HepG2 (cell line): ENCODE data around the gene SPTSSB.

Experiments used
- ASH2L ChIP-seq: fragments of 300-600, 200-600 bp; sonication (generic); IDR thresholded peaks from 2 replicates; pipeline ENCODE4 v1.7.0; 2017; ENCODE audit warnings: low read depth, mild to moderate bottlenecking, moderate library complexity, mixed read lengths, low read length; ENCODE audit not compliant: insufficient read length
- CEBPB ChIP-seq: IDR thresholded peaks from 2 replicates; pipeline ENCODE4 v1.6.1; 2011; ENCODE audit warnings: low read depth, low read length, improper control_type of control experiment, borderline replicate concordance
- KAT8 ChIP-seq: IDR thresholded peaks from 2 replicates; pipeline ENCODE4 v1.6.1; 2016; ENCODE audit warnings: missing genetic modification reagents, missing compliant biosample characterization
- MXI1 ChIP-seq: IDR thresholded peaks from 3 replicates; pipeline ENCODE4 v1.6.1; 2012; ENCODE audit warnings: low read depth, low read length, inconsistent platforms, borderline replicate concordance
- NFE2L2 ChIP-seq: fragments of 150-350 bp; IDR thresholded peaks from 2 replicates; pipeline ENCODE4 v1.6.1; 2014; ENCODE audit warnings: low read length
- NFYB ChIP-seq: sonication (generic); formaldehyde crosslinking; IDR thresholded peaks from 2 replicates; pipeline ENCODE4 v1.4.0; 2020; ENCODE audit warnings: missing genetic modification reagents
- PCBP1 ChIP-seq: fragments of 200-400 bp; formaldehyde crosslinking; IDR thresholded peaks from 2 replicates; pipeline ENCODE4 v1.6.1; 2017; ENCODE audit warnings: mild to moderate bottlenecking, low read depth, low read length, borderline replicate concordance
- RAD21 ChIP-seq: fragments of 450-650 bp; formaldehyde crosslinking; IDR thresholded peaks from 2 replicates; pipeline ENCODE4 v1.5.0; 2020; ENCODE audit warnings: mild to moderate bottlenecking
- ZKSCAN8 ChIP-seq: IDR thresholded peaks from 2 replicates; pipeline ENCODE4 v1.6.1; 2016; ENCODE audit warnings: borderline replicate concordance, missing genetic modification reagents, missing compliant biosample characterization
- ZNF143 ChIP-seq: sonication (generic); formaldehyde crosslinking; IDR thresholded peaks from 2 replicates; pipeline ENCODE4 v1.4.0; 2020; ENCODE audit warnings: missing genetic modification reagents
- TF ChIP-seq, protein P1 (sequence below): sonication (generic); formaldehyde crosslinking; IDR thresholded peaks from 2 replicates; pipeline ENCODE4 v1.4.0; 2020; ENCODE audit warnings: low read depth, mild to moderate bottlenecking, missing genetic modification reagents
- TF ChIP-seq, protein P2 (sequence below): sonication (generic); formaldehyde crosslinking; IDR thresholded peaks from 2 replicates; pipeline ENCODE4 v1.4.0; 2020; ENCODE audit warnings: missing genetic modification reagents, mild to moderate bottlenecking, borderline replicate concordance
- TF ChIP-seq, protein P3 (sequence below): sonication (generic); formaldehyde crosslinking; IDR thresholded peaks from 2 replicates; pipeline ENCODE4; 2020; ENCODE audit warnings: missing genetic modification reagents, mild to moderate bottlenecking, borderline replicate concordance

DNA sequence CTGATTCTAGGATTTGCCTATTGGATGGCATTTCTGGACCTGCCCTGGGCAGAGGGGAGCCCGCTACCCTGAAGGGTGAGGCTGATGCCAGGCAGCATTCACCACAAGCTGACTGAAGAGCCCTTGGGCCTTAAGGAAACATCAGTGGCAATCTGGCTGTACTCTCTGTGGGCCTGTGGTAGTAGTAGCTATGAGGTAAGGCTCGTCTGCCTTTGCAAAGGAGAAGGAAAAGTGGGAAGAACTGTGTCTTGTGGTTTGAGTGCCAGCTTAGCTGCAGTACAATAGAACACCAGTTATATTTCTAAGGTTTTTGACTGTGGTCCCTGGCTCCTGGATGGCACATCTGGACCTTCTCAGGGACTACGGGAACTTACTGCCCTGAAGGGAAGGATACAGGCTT lies 51.5 kb downstream of the SPTSSB start:
- no peak for TF ChIP-seq PCBP1
- TF ChIP-seq, protein P1, sequence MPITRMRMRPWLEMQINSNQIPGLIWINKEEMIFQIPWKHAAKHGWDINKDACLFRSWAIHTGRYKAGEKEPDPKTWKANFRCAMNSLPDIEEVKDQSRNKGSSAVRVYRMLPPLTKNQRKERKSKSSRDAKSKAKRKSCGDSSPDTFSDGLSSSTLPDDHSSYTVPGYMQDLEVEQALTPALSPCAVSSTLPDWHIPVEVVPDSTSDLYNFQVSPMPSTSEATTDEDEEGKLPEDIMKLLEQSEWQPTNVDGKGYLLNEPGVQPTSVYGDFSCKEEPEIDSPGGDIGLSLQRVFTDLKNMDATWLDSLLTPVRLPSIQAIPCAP (CRISPR knock-in tag) = no peak
- TF ChIP-seq CEBPB = no peak
- TF ChIP-seq NFE2L2 = no peak
- TF ChIP-seq, protein P2, sequence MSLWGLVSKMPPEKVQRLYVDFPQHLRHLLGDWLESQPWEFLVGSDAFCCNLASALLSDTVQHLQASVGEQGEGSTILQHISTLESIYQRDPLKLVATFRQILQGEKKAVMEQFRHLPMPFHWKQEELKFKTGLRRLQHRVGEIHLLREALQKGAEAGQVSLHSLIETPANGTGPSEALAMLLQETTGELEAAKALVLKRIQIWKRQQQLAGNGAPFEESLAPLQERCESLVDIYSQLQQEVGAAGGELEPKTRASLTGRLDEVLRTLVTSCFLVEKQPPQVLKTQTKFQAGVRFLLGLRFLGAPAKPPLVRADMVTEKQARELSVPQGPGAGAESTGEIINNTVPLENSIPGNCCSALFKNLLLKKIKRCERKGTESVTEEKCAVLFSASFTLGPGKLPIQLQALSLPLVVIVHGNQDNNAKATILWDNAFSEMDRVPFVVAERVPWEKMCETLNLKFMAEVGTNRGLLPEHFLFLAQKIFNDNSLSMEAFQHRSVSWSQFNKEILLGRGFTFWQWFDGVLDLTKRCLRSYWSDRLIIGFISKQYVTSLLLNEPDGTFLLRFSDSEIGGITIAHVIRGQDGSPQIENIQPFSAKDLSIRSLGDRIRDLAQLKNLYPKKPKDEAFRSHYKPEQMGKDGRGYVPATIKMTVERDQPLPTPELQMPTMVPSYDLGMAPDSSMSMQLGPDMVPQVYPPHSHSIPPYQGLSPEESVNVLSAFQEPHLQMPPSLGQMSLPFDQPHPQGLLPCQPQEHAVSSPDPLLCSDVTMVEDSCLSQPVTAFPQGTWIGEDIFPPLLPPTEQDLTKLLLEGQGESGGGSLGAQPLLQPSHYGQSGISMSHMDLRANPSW (CRISPR knock-in tag) = no peak
- no peak for TF ChIP-seq MXI1
- TF ChIP-seq ZKSCAN8 (CRISPR knock-in tag) = no peak
- TF ChIP-seq ZNF143 (CRISPR knock-in tag) = no peak
- no peak for TF ChIP-seq NFYB (CRISPR knock-in tag)
- no peak for TF ChIP-seq RAD21 (CRISPR knock-in tag)
- TF ChIP-seq KAT8 (CRISPR knock-in tag) = no peak
- TF ChIP-seq, protein P3, sequence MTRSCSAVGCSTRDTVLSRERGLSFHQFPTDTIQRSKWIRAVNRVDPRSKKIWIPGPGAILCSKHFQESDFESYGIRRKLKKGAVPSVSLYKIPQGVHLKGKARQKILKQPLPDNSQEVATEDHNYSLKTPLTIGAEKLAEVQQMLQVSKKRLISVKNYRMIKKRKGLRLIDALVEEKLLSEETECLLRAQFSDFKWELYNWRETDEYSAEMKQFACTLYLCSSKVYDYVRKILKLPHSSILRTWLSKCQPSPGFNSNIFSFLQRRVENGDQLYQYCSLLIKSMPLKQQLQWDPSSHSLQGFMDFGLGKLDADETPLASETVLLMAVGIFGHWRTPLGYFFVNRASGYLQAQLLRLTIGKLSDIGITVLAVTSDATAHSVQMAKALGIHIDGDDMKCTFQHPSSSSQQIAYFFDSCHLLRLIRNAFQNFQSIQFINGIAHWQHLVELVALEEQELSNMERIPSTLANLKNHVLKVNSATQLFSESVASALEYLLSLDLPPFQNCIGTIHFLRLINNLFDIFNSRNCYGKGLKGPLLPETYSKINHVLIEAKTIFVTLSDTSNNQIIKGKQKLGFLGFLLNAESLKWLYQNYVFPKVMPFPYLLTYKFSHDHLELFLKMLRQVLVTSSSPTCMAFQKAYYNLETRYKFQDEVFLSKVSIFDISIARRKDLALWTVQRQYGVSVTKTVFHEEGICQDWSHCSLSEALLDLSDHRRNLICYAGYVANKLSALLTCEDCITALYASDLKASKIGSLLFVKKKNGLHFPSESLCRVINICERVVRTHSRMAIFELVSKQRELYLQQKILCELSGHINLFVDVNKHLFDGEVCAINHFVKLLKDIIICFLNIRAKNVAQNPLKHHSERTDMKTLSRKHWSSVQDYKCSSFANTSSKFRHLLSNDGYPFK (CRISPR knock-in tag) = no peak
- TF ChIP-seq ASH2L = no peak
